Mononuclear cell (primary cell): Measurements from ENCODE around the gene CD164L2. TPM values are rescaled to one million over a fixed set of nuclear protein-coding genes. Genes with fewer than 3 reads are reported as not detected.
"Not testable (repeated sequence)": the region's sequence is repeated elsewhere in the genome, so short reads cannot be mapped to it uniquely, and the experiment has no call there.

Experiments used
- H3K27me3 ChIP-seq: 2 replicates; pipeline ENCODE4 v1.6.0; 2011; ENCODE audit warnings: low read length, control low read depth; ENCODE audit not compliant: insufficient read depth
- H3K4me1 ChIP-seq: 2 replicates; pipeline ENCODE4 v1.5.1; 2011; ENCODE audit warnings: mild to moderate bottlenecking, low read length, control low read depth; ENCODE audit not compliant: insufficient read depth
- H3K4me3 ChIP-seq: 2 replicates; pipeline ENCODE4 v1.5.1; 2011; ENCODE audit warnings: mild to moderate bottlenecking, low read length, moderate library complexity
- H3K9me3 ChIP-seq: 2 replicates; pipeline ENCODE4 v1.5.1; 2011; ENCODE audit warnings: low read depth, mild to moderate bottlenecking, control low read depth, low read length
- total RNA-seq: library from RNA; depleted of rRNA; stranded (reverse); fragments of >200 nt; gene quantifications from one replicate; pipeline ENCODE4 v1.2.3, GENCODE V29; 2012

CD164L2 gene
- total RNA-seq, 1 donor, result not detected

DNA sequence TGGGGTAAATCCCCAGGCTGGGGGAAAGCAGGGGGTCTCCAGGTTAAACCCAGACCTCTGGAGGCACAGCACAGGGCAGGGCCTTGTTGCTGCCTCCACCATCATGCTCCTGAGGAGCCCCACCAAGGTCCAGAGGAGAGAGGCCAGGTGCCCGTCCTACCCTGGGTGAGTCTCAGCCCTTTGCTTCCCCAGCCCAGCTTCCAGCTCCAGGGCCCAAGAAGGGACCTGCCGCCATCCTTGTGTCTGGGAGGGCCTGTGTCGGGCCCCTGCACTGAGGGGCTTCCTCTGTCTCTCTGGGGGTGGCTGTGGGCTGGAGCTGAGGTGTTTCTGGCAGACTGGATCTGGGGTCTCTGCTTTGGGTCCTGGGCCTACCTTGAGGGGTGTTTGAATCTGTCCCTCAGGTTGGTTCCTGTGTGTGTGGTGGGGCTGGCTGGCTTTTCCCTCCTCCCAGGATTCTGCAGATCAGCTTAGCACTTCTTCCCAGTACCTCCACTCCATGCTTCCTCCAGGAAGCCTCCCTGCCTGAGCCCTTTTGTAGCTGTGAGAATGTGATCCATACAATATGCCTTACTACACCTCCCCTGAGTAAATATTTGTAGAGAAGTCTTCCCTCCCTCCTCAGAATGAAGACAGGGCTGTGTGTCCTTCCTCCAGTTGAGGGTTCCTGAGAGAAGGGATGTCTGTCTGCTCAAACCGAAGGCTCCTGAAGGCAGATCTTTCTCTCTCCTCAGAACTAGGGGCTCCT is 15.4 kb upstream of the CD164L2 start:
- no peaks in the 10 kb centered on the region for H3K27me3 ChIP-seq
- H3K4me1 ChIP-seq, result peaks cover 28% of the 10 kb centered on the region
- H3K4me3 ChIP-seq, result no peak overlapping the region
- H3K9me3 ChIP-seq, result no peaks in the 10 kb centered on the region

DNA sequence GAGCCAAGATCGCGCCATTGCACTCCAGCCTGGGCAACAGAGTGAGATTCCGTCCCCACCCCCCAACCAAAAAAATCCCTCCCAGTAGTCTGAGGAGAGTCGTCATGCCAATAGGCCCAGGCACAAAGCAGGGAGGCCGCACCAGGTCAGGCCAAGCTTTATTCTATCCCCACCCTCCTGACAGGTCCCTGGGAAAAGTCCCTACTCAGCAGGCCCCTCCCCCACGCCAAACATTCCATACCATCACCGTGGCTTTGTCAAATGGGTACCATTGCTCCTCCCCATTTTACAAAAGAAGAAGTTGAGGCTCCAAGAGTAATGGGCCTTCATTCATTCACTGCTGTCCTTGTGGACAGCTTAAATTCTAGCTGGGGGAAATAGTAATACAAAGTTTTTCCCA is 14.6 kb upstream of the CD164L2 start:
- H3K4me3 ChIP-seq, result no peak overlapping the region
- H3K27me3 ChIP-seq, result no peaks in the 10 kb centered on the region
- no peaks in the 10 kb centered on the region for H3K9me3 ChIP-seq
- peaks cover 22% of the 10 kb centered on the region for H3K4me1 ChIP-seq

DNA sequence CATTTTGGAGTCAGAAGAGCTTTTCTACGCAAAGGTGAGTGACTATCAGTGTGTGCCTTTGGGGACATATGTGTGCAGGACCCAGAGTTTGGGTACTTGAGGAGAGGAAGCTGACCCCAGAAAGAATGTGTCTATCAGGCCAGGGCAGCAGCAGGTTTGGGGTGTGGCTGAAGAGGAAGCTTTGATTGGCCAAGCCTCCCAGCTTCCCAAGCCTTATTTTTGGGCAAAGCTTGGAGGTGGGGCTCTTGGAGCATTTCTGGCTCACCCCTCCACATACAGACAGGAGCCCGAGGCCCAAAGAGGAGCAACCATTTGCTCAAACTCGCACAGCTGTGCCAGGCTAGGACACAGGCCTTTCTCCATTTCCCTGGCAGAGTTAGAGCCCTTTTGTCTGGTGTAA is 14.0 kb upstream of the CD164L2 start:
- peaks cover 22% of the 10 kb centered on the region for H3K4me1 ChIP-seq
- H3K9me3 ChIP-seq, result no peaks in the 10 kb centered on the region
- H3K27me3 ChIP-seq, result no peaks in the 10 kb centered on the region
- H3K4me3 ChIP-seq, result no peak overlapping the region

GRCh38 chr1:27395441-27396195 is 12.5 kb upstream of the CD164L2 start:
- H3K4me1 ChIP-seq, result peaks cover 25% of the 10 kb centered on the region

GRCh38 chr1:27394925-27395324 is 11.8 kb upstream of the CD164L2 start:
- H3K4me1 ChIP-seq, result peaks cover 25% of the 10 kb centered on the region
- no peaks in the 10 kb centered on the region for H3K27me3 ChIP-seq
- no peaks in the 10 kb centered on the region for H3K9me3 ChIP-seq
- H3K4me3 ChIP-seq, result no peak overlapping the region

More at GRCh38 chr1:27395441-27396195, 12.5 kb upstream of the CD164L2 start:
- Histone ChIP-seq H3K4me3 (no peak overlapping the region), H3K27me3 (no peaks in the 10 kb centered on the region), H3K9me3 (no peaks in the 10 kb centered on the region)

DNA sequence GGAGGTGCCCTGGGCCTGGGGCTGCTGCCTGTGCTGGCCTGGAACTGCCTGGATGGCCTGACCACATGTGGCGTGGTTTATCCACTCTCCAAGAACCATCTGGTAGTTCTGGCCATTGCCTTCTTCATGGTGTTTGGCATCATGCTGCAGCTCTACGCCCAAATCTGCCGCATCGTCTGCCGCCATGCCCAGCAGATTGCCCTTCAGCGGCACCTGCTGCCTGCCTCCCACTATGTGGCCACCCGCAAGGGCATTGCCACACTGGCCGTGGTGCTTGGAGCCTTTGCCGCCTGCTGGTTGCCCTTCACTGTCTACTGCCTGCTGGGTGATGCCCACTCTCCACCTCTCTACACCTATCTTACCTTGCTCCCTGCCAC is 11.1 kb upstream of the CD164L2 start:
- Histone ChIP-seq H3K4me3 (no peak overlapping the region), H3K27me3 (no peaks in the 10 kb centered on the region), H3K4me1 (peaks cover 25% of the 10 kb centered on the region), H3K9me3 (no peaks in the 10 kb centered on the region)

DNA sequence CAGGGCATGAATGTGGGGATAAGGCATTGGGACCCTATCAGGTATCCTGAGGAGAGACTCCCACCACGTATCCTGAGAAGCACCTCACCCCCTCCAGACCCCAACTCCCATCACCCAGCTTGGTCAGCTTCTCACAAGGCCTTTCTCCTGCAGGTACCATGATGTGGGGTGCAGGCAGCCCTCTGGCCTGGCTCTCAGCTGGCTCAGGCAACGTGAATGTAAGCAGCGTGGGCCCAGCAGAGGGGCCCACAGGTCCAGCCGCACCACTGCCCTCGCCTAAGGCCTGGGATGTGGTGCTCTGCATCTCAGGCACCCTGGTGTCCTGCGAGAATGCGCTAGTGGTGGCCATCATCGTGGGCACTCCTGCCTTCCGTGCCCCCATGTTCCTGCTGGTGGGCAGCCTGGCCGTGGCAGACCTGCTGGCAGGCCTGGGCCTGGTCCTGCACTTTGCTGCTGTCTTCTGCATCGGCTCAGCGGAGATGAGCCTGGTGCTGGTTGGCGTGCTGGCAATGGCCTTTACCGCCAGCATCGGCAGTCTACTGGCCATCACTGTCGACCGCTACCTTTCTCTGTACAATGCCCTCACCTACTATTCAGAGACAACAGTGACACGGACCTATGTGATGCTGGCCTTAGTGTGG is 10.6 kb upstream of the CD164L2 start:
- Histone ChIP-seq H3K4me3 (no peak overlapping the region), H3K9me3 (no peaks in the 10 kb centered on the region), H3K27me3 (no peaks in the 10 kb centered on the region), H3K4me1 (peaks cover 25% of the 10 kb centered on the region)

GRCh38 chr1:27392778-27393635 is 9.9 kb upstream of the CD164L2 start:
- H3K27me3 ChIP-seq, result no peaks in the 10 kb centered on the region
- H3K4me1 ChIP-seq, result peaks cover 25% of the 10 kb centered on the region
- H3K9me3 ChIP-seq, result no peaks in the 10 kb centered on the region
- H3K4me3 ChIP-seq, result peak overlapping the region; percentile 22

- peak within 1 kb of the TSS; percentile 22 for H3K4me3 ChIP-seq
- no peaks in the 10 kb centered on the region for H3K9me3 ChIP-seq
- H3K27me3 ChIP-seq, result no peaks in the 10 kb centered on the region
- peaks cover 25% of the 10 kb centered on the region for H3K4me1 ChIP-seq
Measured at GRCh38 chr1:27392096-27392777, 9.1 kb upstream of the CD164L2 start, which contains the start of gene GPR3. Gene GPR3 (plus strand): TSS chr1:27392622. CDS start chr1:27393799, 1,177 bp downstream.

DNA sequence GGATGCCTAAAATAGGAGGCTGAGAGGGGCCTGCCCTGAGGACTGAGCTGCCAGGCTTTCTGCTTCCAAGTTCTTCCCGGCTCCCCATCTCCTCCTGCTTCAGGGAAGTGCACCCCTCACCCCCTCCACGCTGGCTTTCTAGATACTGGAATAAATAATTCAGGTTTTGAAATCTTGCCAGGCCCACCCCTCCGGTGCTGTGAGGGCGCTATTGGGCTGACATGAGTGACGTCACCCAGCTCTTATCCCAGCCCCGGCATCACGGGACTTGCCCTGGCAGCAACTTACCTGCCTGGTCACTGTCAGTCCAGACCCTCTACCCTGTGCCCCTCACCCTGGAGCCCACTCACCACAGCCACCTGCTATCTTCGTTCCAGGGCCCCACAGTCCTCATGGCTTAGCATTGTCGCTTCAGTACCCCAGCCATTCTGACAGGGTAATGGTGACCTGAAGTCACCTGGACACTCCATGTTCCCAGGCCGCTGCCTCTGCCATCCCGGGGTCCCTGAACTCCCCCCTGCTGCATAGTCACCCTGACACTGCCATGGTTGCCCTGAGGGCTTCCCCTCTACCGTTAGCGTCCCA is 8.5 kb upstream of the CD164L2 start:
- Histone ChIP-seq H3K9me3 (no peaks in the 10 kb centered on the region), H3K4me3 (no peak overlapping the region), H3K4me1 (peaks cover 25% of the 10 kb centered on the region), H3K27me3 (no peaks in the 10 kb centered on the region)

- Histone ChIP-seq H3K4me3 (no peak overlapping the region), H3K9me3 (no peaks in the 10 kb centered on the region), H3K27me3 (no peaks in the 10 kb centered on the region), H3K4me1 (peaks cover 18% of the 10 kb centered on the region)
Measured at GRCh38 chr1:27388337-27389005, 5.3 kb upstream of the CD164L2 start.

GRCh38 chr1:27384797-27385196 is 1.7 kb upstream of the CD164L2 start:
- not testable (repeated sequence) for H3K9me3 ChIP-seq, H3K4me1 ChIP-seq, H3K27me3 ChIP-seq, H3K4me3 ChIP-seq

DNA sequence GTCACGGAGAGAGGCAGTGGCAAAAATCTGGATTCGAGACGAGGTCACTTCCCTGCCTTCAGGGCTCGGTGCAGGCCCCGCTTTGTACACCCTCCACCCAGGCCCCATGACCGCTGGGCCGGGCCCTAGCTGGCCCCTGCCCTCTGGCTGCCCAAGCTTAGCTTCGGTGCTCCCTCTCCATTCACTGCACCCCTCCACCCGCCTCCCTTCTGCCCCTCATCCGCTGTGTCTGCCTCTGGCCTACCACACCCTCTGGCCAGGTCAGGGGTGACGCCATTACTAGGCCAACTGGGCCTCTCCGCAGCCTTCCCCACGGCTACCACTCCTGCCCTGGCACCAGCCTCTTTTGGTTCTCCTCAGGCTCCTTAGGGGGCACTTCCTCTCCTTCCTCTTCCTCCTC is 528 bp upstream of the CD164L2 start:
- Histone ChIP-seq H3K4me1 (no peaks in the 10 kb centered on the region), H3K4me3 (no peak overlapping the region), H3K9me3 (no peaks in the 10 kb centered on the region), H3K27me3 (no peaks in the 10 kb centered on the region)
